H9 (cell line): Measurements from ENCODE around the gene ZNF609. TPM values are rescaled to one million over a fixed set of nuclear protein-coding genes. Genes with fewer than 3 reads are reported as not detected.

Source experiments
- DNase-seq: peaks from one replicate; pipeline ENCODE4 v3.0.0-alpha.2; 2017
- H2AFZ ChIP-seq: one replicate; pipeline ENCODE4 v1.6.1; 2013; ENCODE audit warnings: mild to moderate bottlenecking, low read length, control low read depth, moderate library complexity
- H2AK5ac ChIP-seq: 2 replicates; pipeline ENCODE4 v1.6.1; 2013; ENCODE audit warnings: low read length, control low read depth, mixed read lengths; ENCODE audit not compliant: insufficient read length
- H2BK120ac ChIP-seq: one replicate; pipeline ENCODE4 v1.6.1; 2013; ENCODE audit warnings: low read depth, mild to moderate bottlenecking, low read length, control low read depth, inconsistent platforms; ENCODE audit not compliant: poor library complexity, severe bottlenecking
- H2BK12ac ChIP-seq: 2 replicates; pipeline ENCODE4 v1.6.1; 2013; ENCODE audit warnings: low read length, control low read depth, mixed read lengths, low read depth; ENCODE audit not compliant: insufficient read length
- H2BK15ac ChIP-seq: 2 replicates; pipeline ENCODE4 v1.6.1; 2013; ENCODE audit warnings: low read depth, low read length, control low read depth
- H2BK20ac ChIP-seq: one replicate; pipeline ENCODE4 v1.6.1; 2013; ENCODE audit warnings: low read depth, mild to moderate bottlenecking, low read length, control low read depth, inconsistent platforms; ENCODE audit not compliant: poor library complexity, severe bottlenecking
- H2BK5ac ChIP-seq: 2 replicates; pipeline ENCODE4 v1.6.1; 2013; ENCODE audit warnings: low read length, control low read depth, mixed read lengths; ENCODE audit not compliant: insufficient read length
- H3K14ac ChIP-seq: 2 replicates; pipeline ENCODE4 v1.6.1; 2013; ENCODE audit warnings: low read length, control low read depth; ENCODE audit not compliant: insufficient read depth
- H3K18ac ChIP-seq: 2 replicates; pipeline ENCODE4 v1.6.1; 2013; ENCODE audit warnings: low read depth, mild to moderate bottlenecking, mixed read lengths, low read length, control low read depth; ENCODE audit not compliant: insufficient read length
- H3K23ac ChIP-seq: 2 replicates; pipeline ENCODE4 v1.6.1; 2013; ENCODE audit warnings: low read length, control low read depth, mixed read lengths, low read depth; ENCODE audit not compliant: insufficient read length
- H3K23me2 ChIP-seq: 2 replicates; pipeline ENCODE4 v1.6.1; 2013; ENCODE audit warnings: low read depth, mild to moderate bottlenecking, mixed read lengths, low read length, control low read depth; ENCODE audit not compliant: insufficient read length, poor library complexity, severe bottlenecking
- H3K27ac ChIP-seq: 2 replicates; pipeline ENCODE4 v1.5.1; 2013; ENCODE audit warnings: low read length, control low read depth, mixed read lengths, low read depth; ENCODE audit not compliant: insufficient read length
- H3K27me3 ChIP-seq: 2 replicates; pipeline ENCODE4 v1.6.1; 2013; ENCODE audit warnings: low read length, control low read depth, inconsistent platforms; ENCODE audit not compliant: insufficient read depth
- H3K4ac ChIP-seq: 2 replicates; pipeline ENCODE4 v1.6.1; 2013; ENCODE audit warnings: low read depth, mild to moderate bottlenecking, control low read depth, inconsistent platforms, low read length, moderate library complexity
- H3K4me1 ChIP-seq: 2 replicates; pipeline ENCODE4 v1.6.1; 2013; ENCODE audit warnings: low read length, control low read depth, inconsistent platforms; ENCODE audit not compliant: insufficient read depth
- H3K4me2 ChIP-seq: 2 replicates; pipeline ENCODE4 v1.6.1; 2013; ENCODE audit warnings: low read length, control low read depth, mixed read lengths; ENCODE audit not compliant: insufficient read length, insufficient read depth
- H3K56ac ChIP-seq: 2 replicates; pipeline ENCODE4 v1.6.1; 2013; ENCODE audit warnings: low read depth, mild to moderate bottlenecking, mixed read lengths, low read length, control low read depth; ENCODE audit not compliant: insufficient read length
- H3K79me1 ChIP-seq: 2 replicates; pipeline ENCODE4 v1.6.1; 2013; ENCODE audit warnings: low read depth, mild to moderate bottlenecking, moderate library complexity, low read length, control low read depth, inconsistent platforms; ENCODE audit not compliant: insufficient read depth, poor library complexity, severe bottlenecking
- H3K79me2 ChIP-seq: 2 replicates; pipeline ENCODE4 v1.6.1; 2013; ENCODE audit warnings: low read length, control low read depth, inconsistent platforms; ENCODE audit not compliant: insufficient read depth
- H3K9ac ChIP-seq: 2 replicates; pipeline ENCODE4 v1.6.1; 2013; ENCODE audit warnings: low read length, control low read depth, mixed read lengths; ENCODE audit not compliant: insufficient read length; ENCODE audit errors: extremely low read depth
- H3K9me3 ChIP-seq: one replicate; pipeline ENCODE4 v1.6.1; 2013; ENCODE audit warnings: low read depth, low read length, inconsistent platforms; ENCODE audit not compliant: control insufficient read depth
- H3T11ph ChIP-seq: one replicate; pipeline ENCODE4 v1.6.1; 2013; ENCODE audit warnings: mild to moderate bottlenecking, low read length, control low read depth, inconsistent platforms
- H4K20me1 ChIP-seq: one replicate; pipeline ENCODE4 v1.6.1; 2013; ENCODE audit not compliant: control insufficient read depth, insufficient read length, insufficient read depth
- H4K5ac ChIP-seq: 2 replicates; pipeline ENCODE4 v1.6.1; 2013; ENCODE audit warnings: low read depth, mild to moderate bottlenecking, mixed read lengths, low read length, control low read depth; ENCODE audit not compliant: insufficient read length
- H4K8ac ChIP-seq: replicated peaks from 2 replicates; pipeline ENCODE4 v1.6.1; 2013; ENCODE audit warnings: low read length, control low read depth, mixed read lengths, low read depth; ENCODE audit not compliant: insufficient read length
- H4K91ac ChIP-seq: 2 replicates; pipeline ENCODE4 v1.6.1; 2013; ENCODE audit warnings: low read depth, mild to moderate bottlenecking, moderate library complexity, mixed read lengths, low read length, control low read depth; ENCODE audit not compliant: insufficient read length
- H3K27ac Mint-ChIP-seq, 3 experiments: 2 replicates in 2 of 3; 3 replicates in 1 of 3; pipeline ENCODE4 v1.8.0; 2020 to 2021; ENCODE audit warnings: mixed read lengths in 3 of 3, mild to moderate bottlenecking in 1 of 3, moderate library complexity in 1 of 3
- H3K27me3 Mint-ChIP-seq: 2 replicates; pipeline ENCODE4 v1.8.0; 2021; ENCODE audit warnings: low read depth, mild to moderate bottlenecking, moderate library complexity, mixed read lengths
- H3K36me3 Mint-ChIP-seq, 3 experiments: 2 replicates in 2 of 3; 3 replicates in 1 of 3; pipeline ENCODE4 v1.8.0; 2020 to 2021; ENCODE audit warnings: low read depth in 3 of 3, mixed read lengths in 3 of 3; ENCODE audit not compliant: insufficient read depth in 1 of 3
- H3K4me1 Mint-ChIP-seq, 2 experiments: 2 replicates each; pipeline ENCODE4 v1.8.0; 2020; ENCODE audit warnings: mixed read lengths in 2 of 2
- H3K4me3 Mint-ChIP-seq, 2 experiments: 2 replicates in 1 of 2; 3 replicates in 1 of 2; pipeline ENCODE4 v1.8.0; 2020 to 2021; ENCODE audit warnings: mild to moderate bottlenecking in 2 of 2, mixed read lengths in 2 of 2, moderate library complexity in 1 of 2
- H3K9me3 Mint-ChIP-seq, 2 experiments: 2 replicates in 1 of 2; 3 replicates in 1 of 2; pipeline ENCODE4 v1.8.0; 2020; ENCODE audit warnings: mild to moderate bottlenecking in 2 of 2, mixed read lengths in 2 of 2, moderate library complexity in 1 of 2
- CTCF ChIP-seq: fragments of 200-600 bp; sonication (generic); conservative IDR thresholded peaks from 3 replicates; pipeline ENCODE4 v1.8.0; 2021; ENCODE audit warnings: antibody characterized with exemption, mild to moderate bottlenecking
- WGBS: extraction: QIAGEN DNeasy Blood & Tissue Kit; methylation state at CpG from one replicate; pipeline ENCODE4 v1.1.7; 2013; ENCODE audit warnings: missing lambda C conversion rate, low lambda C conversion rate, mixed read lengths; ENCODE audit not compliant: insufficient read length; ENCODE audit errors: extremely low coverage; 5-methylcytosine and 5-hydroxymethylcytosine counted together
- total RNA-seq: library from RNA; stranded (reverse); gene quantifications from 2 replicates; pipeline ENCODE4 v1.2.1, GENCODE V29; 2021

The ZNF609 gene
- total RNA-seq, 1 experiment from 2014 or later = 45.3 TPM

DNA sequence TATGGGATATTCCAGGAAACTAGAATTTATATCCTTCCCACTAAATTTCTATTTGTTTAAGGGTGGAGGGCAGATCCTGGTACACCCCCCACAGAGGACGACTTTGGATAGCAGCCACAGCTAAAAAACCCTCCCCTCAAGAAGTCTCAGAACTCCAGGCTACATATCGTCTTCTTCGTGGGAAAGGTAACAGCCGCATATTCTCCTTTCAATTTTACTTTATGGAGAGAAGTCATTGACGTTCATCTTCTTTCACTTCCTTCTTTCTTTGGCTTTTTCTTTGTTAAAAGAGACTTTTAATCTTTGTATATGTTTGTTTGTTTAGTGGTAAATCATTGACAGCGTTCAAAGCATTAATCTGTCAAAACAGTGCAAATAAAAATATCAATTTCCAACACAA, 36.4 kb upstream of the ZNF609 start:
- Mint-ChIP-seq H3K4me1 (no peaks in the 10 kb centered on the region), H3K36me3 (peaks cover 5 to 60% (median 14%) of the 10 kb centered on the region in 3 experiments; a peak in 5 of 7 replicates), H3K9me3 (no peaks in the 10 kb centered on the region), H3K4me3 (no peak overlapping the region), H3K27ac (no peak overlapping the region), H3K27me3 (no peaks in the 10 kb centered on the region)
- no peak overlapping the region for H3K23ac ChIP-seq
- H4K91ac ChIP-seq = no peak overlapping the region
- no peak overlapping the region for H2BK20ac ChIP-seq
- no peak overlapping the region for H2BK120ac ChIP-seq
- no CpG with 5 or more reads among the region's 6 CpGs for WGBS
- no peaks in the 10 kb centered on the region for H3K79me2 ChIP-seq
- H2BK12ac ChIP-seq = no peak overlapping the region
- H2BK5ac ChIP-seq = no peak overlapping the region
- no peak overlapping the region for H3K14ac ChIP-seq
- no peak overlapping the region for H2AK5ac ChIP-seq
- H3K79me1 ChIP-seq = no peaks in the 10 kb centered on the region
- no peak overlapping the region for H4K8ac ChIP-seq
- no peak overlapping the region for H4K5ac ChIP-seq
- no peak overlapping the region for H3K27ac ChIP-seq
- H3K4me1 ChIP-seq = no peaks in the 10 kb centered on the region
- no peak overlapping the region for H3K56ac ChIP-seq
- H3K9me3 ChIP-seq = no peaks in the 10 kb centered on the region
- no peak overlapping the region for H2AFZ ChIP-seq
- no peak overlapping the region for H3K4me2 ChIP-seq
- H3K27me3 ChIP-seq = no peaks in the 10 kb centered on the region
- H3K9ac ChIP-seq = no peak overlapping the region
- no peak overlapping the region for H3K18ac ChIP-seq
- H3K4ac ChIP-seq = no peak overlapping the region
- H3T11ph ChIP-seq = no peak overlapping the region
- H3K23me2 ChIP-seq = no peaks in the 10 kb centered on the region
- DNase-seq = no peak
- H2BK15ac ChIP-seq = no peak overlapping the region
- H4K20me1 ChIP-seq = no peaks in the 10 kb centered on the region
- TF ChIP-seq CTCF = no peak
